Right hindlimb (tissue), 1 donor: ENCODE results near the gene SUGP2.

ENCODE experiments used
- DNase-seq: peaks from one replicate; pipeline ENCODE4 v3.0.0-alpha.2; 2018

Gene SUGP2

DNA sequence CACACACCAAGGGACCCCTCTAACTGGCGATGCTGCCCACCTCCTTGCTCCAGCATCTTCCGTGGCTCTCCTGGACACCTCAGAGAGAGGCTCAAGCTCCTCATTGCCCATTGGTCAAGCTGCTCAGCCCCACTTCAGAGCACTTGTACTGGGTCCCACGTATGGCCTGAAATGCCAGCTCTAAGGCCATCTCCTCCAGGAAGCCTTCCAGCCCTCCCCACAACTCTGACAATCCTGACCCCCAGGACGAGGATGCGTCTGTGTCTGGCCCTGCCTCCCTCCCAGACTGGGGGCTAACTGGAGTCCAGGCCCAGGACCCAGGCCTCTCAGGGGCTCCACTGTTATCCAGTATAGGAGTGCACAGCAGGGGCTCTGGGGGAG lies 84.4 kb downstream of the SUGP2 start:
- DNase-seq, result no peak

DNA sequence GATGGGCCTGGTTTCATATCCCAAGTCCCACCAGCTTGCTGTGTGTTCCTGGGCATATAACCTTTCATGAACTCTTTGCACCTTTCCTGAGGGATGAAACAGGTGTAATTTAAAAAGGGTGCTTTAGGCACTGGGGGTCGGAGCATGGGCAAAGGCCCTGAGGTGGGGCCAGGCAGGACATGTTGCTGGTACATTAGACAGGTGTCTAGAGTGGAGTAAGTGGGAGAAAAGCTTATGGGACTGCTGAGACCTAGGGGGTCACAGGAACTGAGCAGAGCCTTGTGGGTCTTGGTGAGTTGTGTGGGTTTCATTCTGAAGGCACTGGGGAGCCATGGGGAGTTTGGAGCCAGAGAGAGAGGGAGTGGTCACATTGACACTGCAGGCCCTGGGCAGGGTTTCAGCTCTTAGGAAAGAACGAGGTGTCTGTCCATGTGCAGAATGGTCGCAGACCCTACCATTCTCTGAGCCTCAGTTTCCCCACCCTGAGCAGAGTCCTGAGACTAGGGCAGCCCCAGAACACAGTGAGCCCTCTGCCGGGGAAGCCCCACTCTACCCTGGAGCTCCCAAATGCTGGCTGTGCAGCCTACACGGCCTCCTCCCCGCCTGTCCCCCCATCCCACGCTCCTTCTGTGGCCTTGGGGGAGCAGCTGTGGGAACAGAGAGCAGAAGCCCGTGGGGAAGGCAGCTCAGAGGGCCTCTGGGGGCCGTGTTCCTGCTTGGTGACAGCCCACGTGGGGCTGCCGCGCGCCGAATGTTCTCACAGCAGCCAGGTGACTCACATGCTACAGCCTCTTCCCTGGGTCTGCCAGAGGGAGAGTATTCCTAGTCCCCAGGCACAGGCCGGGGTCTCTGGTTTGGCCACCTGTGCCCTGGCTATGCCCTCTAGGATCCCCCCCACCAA lies 85.0 kb downstream of the SUGP2 start:
- DNase-seq, result no peak

DNA sequence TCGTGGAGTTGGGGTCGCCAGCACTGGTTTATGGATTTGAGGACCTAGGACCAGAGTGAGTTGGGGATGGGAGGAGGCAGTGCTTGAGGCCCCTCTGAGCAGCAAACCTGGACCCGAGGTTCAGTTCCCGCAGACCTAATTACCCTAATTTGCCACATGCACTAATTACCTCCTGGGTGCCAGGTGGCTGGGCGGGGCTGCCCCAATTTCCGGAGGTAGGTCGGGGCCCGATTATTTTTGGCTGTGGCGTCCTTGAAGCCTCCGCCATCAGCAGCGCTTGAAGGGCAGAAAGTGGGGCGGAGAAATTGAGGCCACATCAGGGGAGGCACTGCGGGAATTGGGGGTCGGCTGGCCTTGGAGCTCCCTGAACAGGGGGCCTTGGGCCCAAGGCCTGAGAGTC lies 86.4 kb downstream of the SUGP2 start:
- DNase-seq, result no peak

GRCh38 chr19:18946335-18946734 lies 87.0 kb downstream of the SUGP2 start:
- no peak for DNase-seq

- no peak for DNase-seq
Measured at GRCh38 chr19:18945297-18945696, 88.0 kb downstream of the SUGP2 start.

DNA sequence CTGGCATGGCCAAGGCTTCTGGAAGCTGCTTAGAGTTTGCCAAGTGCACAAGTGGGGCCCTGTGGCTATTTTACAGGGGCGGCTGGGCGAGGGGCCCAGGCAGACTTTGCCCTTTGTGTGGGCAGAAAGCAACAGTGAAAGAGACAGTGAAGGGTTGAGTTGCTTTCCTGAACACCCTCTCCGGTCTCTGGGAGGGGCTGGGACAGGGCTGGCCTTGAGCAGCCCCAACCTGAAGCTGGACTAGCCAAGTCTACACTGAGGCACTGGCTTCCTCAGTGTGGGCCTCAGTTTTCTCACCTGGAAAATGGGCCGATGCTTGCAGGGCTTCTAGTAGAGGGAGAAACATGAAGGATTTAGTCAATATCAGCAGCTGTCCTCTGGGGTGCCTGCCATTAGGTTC lies 89.9 kb downstream of the SUGP2 start:
- DNase-seq, result no peak

- no peak for DNase-seq
Measured at GRCh38 chr19:18942692-18943091, 90.6 kb downstream of the SUGP2 start.

GRCh38 chr19:18941628-18942354 lies 91.5 kb downstream of the SUGP2 start:
- no peak for DNase-seq
